Activated T-helper 1 cell treated with anti-CD3 and anti-CD28 coated beads, Interleukin-12 subunit alpha, Interleukin-12 subunit beta, Interleukin-2, Interleukin-4 antibody, amounts not matched to agents 30 ng/mL and 10 ng/mL and 1 ng/mL, durations not matched to agents 14 hours and 24 hours and 36 hours (primary cell): ENCODE results near the gene SUMF1. TPM values are rescaled to one million over a fixed set of nuclear protein-coding genes. Genes with fewer than 3 reads are reported as not detected.

ENCODE experiments used
- DNase-seq: peaks from one replicate; pipeline ENCODE4 v3.0.0; 2021; ENCODE audit warnings: low spot score
- H3K27ac Mint-ChIP-seq: one replicate; pipeline ENCODE4 v1.8.0; 2021; ENCODE audit warnings: mild to moderate bottlenecking, mixed read lengths
- H3K27me3 Mint-ChIP-seq: one replicate; pipeline ENCODE4 v1.8.0; 2022; ENCODE audit warnings: mild to moderate bottlenecking, moderate library complexity, mixed read lengths; ENCODE audit not compliant: insufficient read depth
- H3K36me3 Mint-ChIP-seq: one replicate; pipeline ENCODE4 v1.8.0; 2021; ENCODE audit warnings: low read depth, mixed read lengths
- H3K4me1 Mint-ChIP-seq: one replicate; pipeline ENCODE4 v1.8.0; 2021; ENCODE audit warnings: low read depth, mixed read lengths
- H3K4me3 Mint-ChIP-seq: one replicate; pipeline ENCODE4 v1.8.0; 2021; ENCODE audit warnings: mild to moderate bottlenecking, moderate library complexity, mixed read lengths
- H3K9me3 Mint-ChIP-seq: one replicate; pipeline ENCODE4 v1.8.0; 2021; ENCODE audit warnings: mixed read lengths
- intact Hi-C: fragments of 100-400 bp; cut with micrococcal nuclease; formaldehyde crosslinking; loops from one replicate; pipeline ENCODE4 v1.15.1; 2024
- total RNA-seq: library from RNA; stranded (reverse); gene quantifications from 2 replicates; pipeline ENCODE4 v1.2.3, GENCODE V29; 2022

Gene SUMF1
- total RNA-seq, 1 donor from 2014 or later, result 6.1 TPM

GRCh38 chr3:4323246-4324027, 143.6 kb downstream of the SUMF1 start:
- no peaks in the 10 kb centered on the region for H3K36me3 Mint-ChIP-seq
- H3K27ac Mint-ChIP-seq, result no peak overlapping the region
- H3K27me3 Mint-ChIP-seq, result peaks cover 1% of the 10 kb centered on the region
- no peaks in the 10 kb centered on the region for H3K4me1 Mint-ChIP-seq
- peaks cover 7% of the 10 kb centered on the region for H3K9me3 Mint-ChIP-seq
- no peak for DNase-seq
- intact Hi-C loops, result no loop called here
- no peak overlapping the region for H3K4me3 Mint-ChIP-seq

GRCh38 chr3:4322635-4323034, 144.4 kb downstream of the SUMF1 start:
- Mint-ChIP-seq H3K9me3 (peaks cover 6% of the 10 kb centered on the region), H3K36me3 (no peaks in the 10 kb centered on the region), H3K4me1 (no peaks in the 10 kb centered on the region), H3K27me3 (peaks cover 1% of the 10 kb centered on the region), H3K4me3 (no peak overlapping the region), H3K27ac (no peak overlapping the region)
- intact Hi-C loops, result no loop called here
- no peak for DNase-seq

GRCh38 chr3:4321732-4322131, 145.3 kb downstream of the SUMF1 start:
- Mint-ChIP-seq H3K4me1 (no peaks in the 10 kb centered on the region), H3K9me3 (peaks cover 1% of the 10 kb centered on the region), H3K27ac (no peak overlapping the region), H3K27me3 (peaks cover 1% of the 10 kb centered on the region), H3K4me3 (no peak overlapping the region), H3K36me3 (peaks cover 2% of the 10 kb centered on the region)
- intact Hi-C loops, result no loop called here
- DNase-seq, result no peak

- H3K27ac Mint-ChIP-seq, result no peak overlapping the region
- intact Hi-C loops, result no loop called here
- H3K4me1 Mint-ChIP-seq, result no peaks in the 10 kb centered on the region
- H3K9me3 Mint-ChIP-seq, result no peaks in the 10 kb centered on the region
- no peak overlapping the region for H3K4me3 Mint-ChIP-seq
- H3K27me3 Mint-ChIP-seq, result peaks cover 1% of the 10 kb centered on the region
- no peak for DNase-seq
- H3K36me3 Mint-ChIP-seq, result peaks cover 6% of the 10 kb centered on the region
Measured at GRCh38 chr3:4320096-4320911, 146.8 kb downstream of the SUMF1 start.

- H3K27me3 Mint-ChIP-seq, result no peaks in the 10 kb centered on the region
- intact Hi-C loops, result no loop called here
- H3K36me3 Mint-ChIP-seq, result peaks cover 21% of the 10 kb centered on the region
- no peak overlapping the region for H3K27ac Mint-ChIP-seq
- no peak overlapping the region for H3K4me3 Mint-ChIP-seq
- DNase-seq, result no peak
- H3K4me1 Mint-ChIP-seq, result peaks cover 6% of the 10 kb centered on the region
- H3K9me3 Mint-ChIP-seq, result no peaks in the 10 kb centered on the region
Measured at GRCh38 chr3:4314688-4315087, 152.4 kb downstream of the SUMF1 start.

GRCh38 chr3:4313606-4314293, 153.3 kb downstream of the SUMF1 start:
- intact Hi-C loops, result no loop called here
- peaks cover 6% of the 10 kb centered on the region for H3K4me1 Mint-ChIP-seq
- H3K36me3 Mint-ChIP-seq, result peaks cover 21% of the 10 kb centered on the region
- no peaks in the 10 kb centered on the region for H3K27me3 Mint-ChIP-seq
- no peak overlapping the region for H3K4me3 Mint-ChIP-seq
- no peak overlapping the region for H3K27ac Mint-ChIP-seq
- no peaks in the 10 kb centered on the region for H3K9me3 Mint-ChIP-seq
- DNase-seq, result no peak

GRCh38 chr3:4311496-4311895, 155.6 kb downstream of the SUMF1 start:
- intact Hi-C loops, result no loop called here
- Mint-ChIP-seq H3K27me3 (no peaks in the 10 kb centered on the region), H3K9me3 (no peaks in the 10 kb centered on the region), H3K36me3 (peaks cover 26% of the 10 kb centered on the region), H3K4me3 (no peak overlapping the region), H3K4me1 (peaks cover 12% of the 10 kb centered on the region), H3K27ac (no peak overlapping the region)
- no peak for DNase-seq

Other genes starting within 250 kb of the SUMF1 start
- gene SETMAR, start 163.9 kb downstream of the SUMF1 start, total RNA-seq, result 17.8 and 18.7 TPM in 2 replicates
- 108 and 113 TPM in 2 replicates for gene ITPR1, start 26.1 kb upstream of the SUMF1 start, total RNA-seq